Spleen (tissue), 7 donors: ENCODE measurements around the gene RRBP1.

ENCODE experiments used
- CTCF ChIP-seq, 11 experiments: fragments of 200-600 bp in 7 of 11; fragments of 450-650 bp in 4 of 11; sonication (generic) in 4 of 11; IDR thresholded peaks in 8 of 11; conservative IDR thresholded peaks in 3 of 11; 1 replicate in 7 of 11; 2 replicates in 4 of 11; pipeline versions ENCODE4 v1.4.0 to v1.8.0; 2016 to 2021; ENCODE audit warnings: antibody characterized with exemption in 11 of 11, inconsistent platforms in 4 of 11, mild to moderate bottlenecking in 1 of 11
- POLR2A ChIP-seq, 3 donors: fragments of 450-650 bp; IDR thresholded peaks; one replicate each; pipeline ENCODE4 v1.5.1; 2017; ENCODE audit warnings: antibody characterized with exemption in 3 of 3, mild to moderate bottlenecking in 1 of 3
- POLR2AphosphoS5 ChIP-seq, 3 donors: sonication (generic); formaldehyde crosslinking; IDR thresholded peaks; one replicate each; pipeline ENCODE4 v1.5.1; 2017; ENCODE audit warnings: antibody characterized with exemption in 3 of 3
- donor health status: DM: no; HTN: no; CAD: no; lungs with moderate emphysema.
- donor health status: DM: no; HTN: no; CAD: no.
- donor health status: DM: no; HTN: no; CAD: no.

GRCh38 chr20:17641520-17641964 is 40.5 kb downstream of the RRBP1 start:
- no peak for TF ChIP-seq CTCF (IDR thresholded peaks at IDR 0.05 in 8 of 11, conservative IDR thresholded peaks at IDR 0.05 in 3 of 11)
- no peak for TF ChIP-seq POLR2A (IDR thresholded peaks at IDR 0.05)
- TF ChIP-seq POLR2AphosphoS5 (IDR thresholded peaks at IDR 0.05): no peak
